H7 (cell line): Measurements from ENCODE around the gene GET3. TPM values are rescaled to one million over a fixed set of nuclear protein-coding genes. Genes with fewer than 3 reads are reported as not detected.
"Not testable (repeated sequence)": the region's sequence is repeated elsewhere in the genome, so short reads cannot be mapped to it uniquely, and the experiment has no call there.

Experiments used
- DNase-seq: peaks from one replicate; pipeline ENCODE4 v3.0.0; 2012
- H3K27me3 ChIP-seq: 2 replicates; pipeline ENCODE4 v1.6.0; 2011; ENCODE audit warnings: mild to moderate bottlenecking, low read length; ENCODE audit not compliant: control insufficient read depth, insufficient read depth
- H3K36me3 ChIP-seq: replicated peaks from 2 replicates; pipeline ENCODE4 v1.5.1; 2011; ENCODE audit warnings: low read length; ENCODE audit not compliant: control insufficient read depth, insufficient read depth
- H3K4me3 ChIP-seq: 2 replicates; pipeline ENCODE4 v1.5.1; 2011; ENCODE audit warnings: low read depth, mild to moderate bottlenecking, control low read depth, low read length, moderate library complexity; ENCODE audit not compliant: insufficient read depth
- total RNA-seq: library from RNA; depleted of rRNA; stranded (reverse); fragments of >200 nt; shearing (Covaris generic); gene quantifications from 2 replicates; pipeline ENCODE4 v1.2.3, GENCODE V29; 2014; rRNA removed

Gene GET3
- total RNA-seq, 1 experiment from 2014 or later, result 166 TPM

- Histone ChIP-seq H3K36me3 (0 out of 2 replicates have a peak, but pooled peaks cover 2% of the 10 kb centered on the region), H3K27me3 (peaks cover 21% of the 10 kb centered on the region), H3K4me3 (peak overlapping the region; percentile 70)
- DNase-seq, result peak; percentile 99
Observed at GRCh38 chr19:12793290-12794195, 56.2 kb downstream of the GET3 start.

- H3K27me3 ChIP-seq, result peaks cover 21% of the 10 kb centered on the region
- H3K4me3 ChIP-seq, result peak overlapping the region; percentile 61
- DNase-seq, result peak; percentile 15
- H3K36me3 ChIP-seq, result peaks cover 6% of the 10 kb centered on the region; the same call in 1 of the 2 replicates
Observed at GRCh38 chr19:12794196-12794941, 57.1 kb downstream of the GET3 start.

GRCh38 chr19:12794971-12795381 lies 57.7 kb downstream of the GET3 start:
- Histone ChIP-seq H3K27me3 (peaks cover 21% of the 10 kb centered on the region), H3K4me3 (no peak overlapping the region), H3K36me3 (peaks cover 11% of the 10 kb centered on the region)
- no peak for DNase-seq

- DNase-seq, result peak; percentile 91
- Histone ChIP-seq H3K27me3 (peaks cover 15% of the 10 kb centered on the region), H3K36me3 (peaks cover 14% of the 10 kb centered on the region), H3K4me3 (no peak overlapping the region)
Observed at GRCh38 chr19:12796146-12797071, 59.1 kb downstream of the GET3 start.

- Histone ChIP-seq H3K36me3 (peaks cover 14% of the 10 kb centered on the region), H3K27me3 (peaks cover 9% of the 10 kb centered on the region), H3K4me3 (no peak overlapping the region)
- no peak for DNase-seq
Observed at GRCh38 chr19:12797141-12797587, 59.9 kb downstream of the GET3 start.

- not testable (repeated sequence) for H3K27me3 ChIP-seq, DNase-seq, H3K4me3 ChIP-seq
- peaks cover 14% of the 10 kb centered on the region for H3K36me3 ChIP-seq
Observed at GRCh38 chr19:12797607-12798006, 60.3 kb downstream of the GET3 start.

Other genes with a start within 250 kb of the GET3 start
- 2.7 and 3.5 TPM in 2 replicates for gene ZNF564, start 186.0 kb upstream of the GET3 start, total RNA-seq
- gene ZNF490, start 126.7 kb upstream of the GET3 start, total RNA-seq, result 3.1 and 5.2 TPM in 2 replicates
- gene ZNF791, start 126.6 kb upstream of the GET3 start, total RNA-seq, result 7.4 and 10.2 TPM in 2 replicates
- 58.4 and 71.2 TPM in 2 replicates for gene MAN2B1, start 70.8 kb upstream of the GET3 start, total RNA-seq
- gene WDR83, start 70.7 kb upstream of the GET3 start, total RNA-seq, result 11.6 and 12.5 TPM in 2 replicates
- 83.1 and 86.4 TPM in 2 replicates for gene DHPS, start 55.6 kb upstream of the GET3 start, total RNA-seq
- gene GNG14, start 49.5 kb upstream of the GET3 start, total RNA-seq, result not detected in 2 replicates
- 15.3 and 21.2 TPM in 2 replicates for gene FBXW9, start 40.9 kb upstream of the GET3 start, total RNA-seq
- gene TNPO2, start 13.6 kb upstream of the GET3 start, total RNA-seq, result 34.1 and 48.9 TPM in 2 replicates
- 186 and 218 TPM in 2 replicates for gene TRIR, start 2.8 kb upstream of the GET3 start, total RNA-seq
- gene BEST2, start 14.3 kb downstream of the GET3 start, total RNA-seq, result 0.37 and 1.5 TPM in 2 replicates
- gene HOOK2, start 38.1 kb downstream of the GET3 start, total RNA-seq, result 15.4 and 30.4 TPM in 2 replicates
- gene JUNB, start 54.0 kb downstream of the GET3 start, total RNA-seq, result 10.0 and 22.6 TPM in 2 replicates
- 508 and 571 TPM in 2 replicates for gene PRDX2, start 64.3 kb downstream of the GET3 start, total RNA-seq
- not detected in 2 replicates for gene THSD8, start 64.6 kb downstream of the GET3 start, total RNA-seq
- gene RNASEH2A, start 69.1 kb downstream of the GET3 start, total RNA-seq, result 85.4 and 104 TPM in 2 replicates
- 1.3 TPM in 2 replicates for gene RTBDN, start 97.1 kb downstream of the GET3 start, total RNA-seq
- 5.5 and 7.0 TPM in 2 replicates for gene MAST1, start 101.0 kb downstream of the GET3 start, total RNA-seq
- gene DNASE2, start 144.0 kb downstream of the GET3 start, total RNA-seq, result 15.3 and 16.8 TPM in 2 replicates
- 0.37 and 0.76 TPM in 2 replicates for gene KLF1, start 149.7 kb downstream of the GET3 start, total RNA-seq
- 42.3 and 59.4 TPM in 2 replicates for gene GCDH, start 153.7 kb downstream of the GET3 start, total RNA-seq
- 0.24 and 2.0 TPM in 2 replicates for gene SYCE2, start 181.8 kb downstream of the GET3 start, total RNA-seq
- gene FARSA, start 196.2 kb downstream of the GET3 start, total RNA-seq, result 93.0 and 117 TPM in 2 replicates
- 911 and 1,131 TPM in 2 replicates for gene CALR, start 201.1 kb downstream of the GET3 start, total RNA-seq
- 146 and 155 TPM in 2 replicates for gene RAD23A, start 208.4 kb downstream of the GET3 start, total RNA-seq
- 40.4 and 51.7 TPM in 2 replicates for gene GADD45GIP1, start 219.7 kb downstream of the GET3 start, total RNA-seq
- gene DAND5, start 232.1 kb downstream of the GET3 start, total RNA-seq, result 0.15 TPM in 1 of 2 replicates, not detected in the other